Measurements from ENCODE around the gene MARK2.
A peak's percentile ranks its signal among the peaks of the same experiment; 100 is the strongest.

MARK2 gene

GRCh38 chr11:63911876-63912275 is 73.0 kb downstream of the MARK2 start:
- Histone ChIP-seq H3K27me3 (replicated peaks; ENCODE audit: control insufficient read depth, insufficient read depth, low read length, poor library complexity, severe bottlenecking) (no peaks in the 10 kb centered on the region), H3K4me3 (ENCODE audit: insufficient read depth, low read depth, low read length, poor library complexity, severe bottlenecking) (no peak overlapping the region)
- no peak for DNase-seq

DNA sequence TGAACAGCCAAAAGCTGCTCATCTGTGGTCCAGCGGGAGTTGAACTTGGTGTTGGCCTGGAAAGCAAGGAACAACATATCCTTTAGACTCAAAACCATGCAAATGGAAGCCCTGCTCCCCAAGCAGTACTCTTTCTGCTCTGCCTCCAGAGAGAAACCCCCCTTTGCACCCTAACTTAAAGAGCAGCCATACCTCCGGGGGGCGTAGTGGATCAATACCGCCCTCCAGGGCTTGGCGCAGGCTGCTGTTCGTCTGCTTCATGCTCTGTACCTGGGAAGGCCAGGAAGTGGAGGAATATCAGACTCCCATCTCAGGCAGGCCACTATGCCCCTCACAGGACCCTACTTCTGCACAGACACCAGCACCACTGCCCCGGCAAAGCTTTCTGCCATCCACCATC is 73.8 kb downstream of the MARK2 start:
- DNase-seq: no peak
- H3K4me1 ChIP-seq (ENCODE audit: control insufficient read depth, insufficient read depth, low read length, poor library complexity, severe bottlenecking): peaks cover 21% of the 10 kb centered on the region
- H3K4me3 ChIP-seq (ENCODE audit: insufficient read depth, low read depth, low read length, poor library complexity, severe bottlenecking): no peak overlapping the region
- H3K36me3 ChIP-seq (ENCODE audit: control insufficient read depth, insufficient read depth, low read length): peaks cover 19% of the 10 kb centered on the region
- H3K27ac ChIP-seq (ENCODE audit: insufficient read depth, low read length, poor library complexity, severe bottlenecking): no peak overlapping the region
- H3K27me3 ChIP-seq (replicated peaks; ENCODE audit: control insufficient read depth, insufficient read depth, low read length, poor library complexity, severe bottlenecking): no peaks in the 10 kb centered on the region
- H3K9me3 ChIP-seq (ENCODE audit: control insufficient read depth, low read length): no peaks in the 10 kb centered on the region

More at GRCh38 chr11:63911876-63912275, 73.0 kb downstream of the MARK2 start:
- Histone ChIP-seq H3K36me3 (ENCODE audit: control insufficient read depth, insufficient read depth, low read length) (peaks cover 27% of the 10 kb centered on the region), H3K9me3 (ENCODE audit: control insufficient read depth, low read length) (no peaks in the 10 kb centered on the region), H3K4me1 (ENCODE audit: control insufficient read depth, insufficient read depth, low read length, poor library complexity, severe bottlenecking) (peaks cover 16% of the 10 kb centered on the region), H3K27ac (ENCODE audit: insufficient read depth, low read length, poor library complexity, severe bottlenecking) (no peak overlapping the region)

DNA sequence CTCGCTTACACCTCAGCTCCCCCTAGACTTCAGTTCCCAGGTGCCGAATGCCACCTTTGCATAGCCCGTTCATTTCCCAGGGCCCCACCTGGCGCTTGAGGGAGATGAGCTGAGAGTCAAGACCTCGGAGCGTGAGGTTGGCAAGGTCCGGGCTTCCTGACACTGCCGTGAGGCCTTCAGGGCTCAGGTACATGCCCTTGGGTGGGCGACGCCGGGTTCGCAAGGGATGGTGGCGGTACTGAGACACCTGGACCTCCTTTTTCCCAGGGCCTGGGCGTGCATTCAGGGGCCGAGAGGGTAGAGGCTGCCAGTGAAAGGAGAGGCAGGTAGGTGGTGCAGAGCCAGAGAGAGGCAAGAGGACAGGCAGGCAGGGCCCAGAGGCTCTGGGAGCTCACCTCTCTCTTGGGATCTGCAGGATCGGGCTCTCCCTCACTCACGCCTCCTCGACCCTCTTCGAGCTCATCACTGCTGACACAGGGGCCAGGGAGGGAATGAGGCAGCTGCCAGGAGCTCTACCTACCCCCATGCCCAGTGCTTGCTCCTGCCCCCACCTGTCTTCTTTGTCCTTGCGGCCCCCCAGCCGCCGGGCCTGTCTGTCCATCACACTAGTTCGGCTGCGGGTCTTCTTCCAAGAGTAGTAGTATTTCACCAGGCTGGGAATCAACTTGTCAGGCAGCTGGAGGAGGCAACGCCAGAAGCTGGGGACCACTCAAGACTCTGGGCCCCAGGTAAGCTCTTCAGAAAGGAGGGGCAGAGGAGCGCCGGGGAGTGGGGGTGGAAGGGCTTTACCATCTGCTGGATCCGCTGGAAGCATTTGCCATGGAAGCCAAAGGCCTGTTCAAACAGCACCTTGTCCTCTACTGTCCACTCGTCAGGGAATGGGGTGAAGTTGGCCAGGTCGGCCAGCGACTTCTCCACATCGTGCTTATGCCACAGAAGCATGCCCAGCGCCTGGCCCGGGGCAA is 75.2 kb downstream of the MARK2 start:
- H3K9me3 ChIP-seq (ENCODE audit: control insufficient read depth, low read length): no peaks in the 10 kb centered on the region
- H3K4me1 ChIP-seq (ENCODE audit: control insufficient read depth, insufficient read depth, low read length, poor library complexity, severe bottlenecking): peaks cover 32% of the 10 kb centered on the region
- H3K27me3 ChIP-seq (replicated peaks; ENCODE audit: control insufficient read depth, insufficient read depth, low read length, poor library complexity, severe bottlenecking): no peaks in the 10 kb centered on the region
- H3K4me3 ChIP-seq (ENCODE audit: insufficient read depth, low read depth, low read length, poor library complexity, severe bottlenecking): no peak overlapping the region
- H3K27ac ChIP-seq (ENCODE audit: insufficient read depth, low read length, poor library complexity, severe bottlenecking): no peak overlapping the region
- H3K36me3 ChIP-seq (ENCODE audit: control insufficient read depth, insufficient read depth, low read length): peaks cover 5% of the 10 kb centered on the region
- no peak for DNase-seq

- H3K27me3 ChIP-seq (replicated peaks; ENCODE audit: control insufficient read depth, insufficient read depth, low read length, poor library complexity, severe bottlenecking): no peaks in the 10 kb centered on the region
- H3K27ac ChIP-seq (ENCODE audit: insufficient read depth, low read length, poor library complexity, severe bottlenecking): no peak overlapping the region
- H3K4me3 ChIP-seq (ENCODE audit: insufficient read depth, low read depth, low read length, poor library complexity, severe bottlenecking): no peak overlapping the region
- no peaks in the 10 kb centered on the region for H3K9me3 ChIP-seq (ENCODE audit: control insufficient read depth, low read length)
- H3K36me3 ChIP-seq (ENCODE audit: control insufficient read depth, insufficient read depth, low read length): no peaks in the 10 kb centered on the region
- H3K4me1 ChIP-seq (ENCODE audit: control insufficient read depth, insufficient read depth, low read length, poor library complexity, severe bottlenecking): peaks cover 33% of the 10 kb centered on the region
- DNase-seq: no peak
Measured at GRCh38 chr11:63914896-63915691, 76.2 kb downstream of the MARK2 start.

GRCh38 chr11:63915961-63916836 is 77.3 kb downstream of the MARK2 start:
- DNase-seq: no peak
- Histone ChIP-seq H3K4me3 (ENCODE audit: insufficient read depth, low read depth, low read length, poor library complexity, severe bottlenecking) (peak overlapping the region; percentile 67), H3K27ac (ENCODE audit: insufficient read depth, low read length, poor library complexity, severe bottlenecking) (no peak overlapping the region), H3K9me3 (ENCODE audit: control insufficient read depth, low read length) (no peaks in the 10 kb centered on the region), H3K36me3 (ENCODE audit: control insufficient read depth, insufficient read depth, low read length) (no peaks in the 10 kb centered on the region), H3K4me1 (ENCODE audit: control insufficient read depth, insufficient read depth, low read length, poor library complexity, severe bottlenecking) (peaks cover 33% of the 10 kb centered on the region), H3K27me3 (replicated peaks; ENCODE audit: control insufficient read depth, insufficient read depth, low read length, poor library complexity, severe bottlenecking) (no peaks in the 10 kb centered on the region)

GRCh38 chr11:63916837-63917691 is 78.2 kb downstream of the MARK2 start, which contains the start of gene RCOR2:
Gene RCOR2 (minus strand): TSS chr11:63917164. CDS start chr11:63916456, 708 bp downstream.
- no peaks in the 10 kb centered on the region for H3K27me3 ChIP-seq (replicated peaks; ENCODE audit: control insufficient read depth, insufficient read depth, low read length, poor library complexity, severe bottlenecking)
- H3K4me3 ChIP-seq (ENCODE audit: insufficient read depth, low read depth, low read length, poor library complexity, severe bottlenecking): peak within 1 kb of the TSS; percentile 67
- H3K27ac ChIP-seq (ENCODE audit: insufficient read depth, low read length, poor library complexity, severe bottlenecking): no peak within 1 kb of the TSS
- no peaks in the 10 kb centered on the region for H3K36me3 ChIP-seq (ENCODE audit: control insufficient read depth, insufficient read depth, low read length)
- peak in 2 of 3 donors; percentile 36 to 38 for DNase-seq
- H3K4me1 ChIP-seq (ENCODE audit: control insufficient read depth, insufficient read depth, low read length, poor library complexity, severe bottlenecking): peaks cover 33% of the 10 kb centered on the region
- H3K9me3 ChIP-seq (ENCODE audit: control insufficient read depth, low read length): no peaks in the 10 kb centered on the region

DNA sequence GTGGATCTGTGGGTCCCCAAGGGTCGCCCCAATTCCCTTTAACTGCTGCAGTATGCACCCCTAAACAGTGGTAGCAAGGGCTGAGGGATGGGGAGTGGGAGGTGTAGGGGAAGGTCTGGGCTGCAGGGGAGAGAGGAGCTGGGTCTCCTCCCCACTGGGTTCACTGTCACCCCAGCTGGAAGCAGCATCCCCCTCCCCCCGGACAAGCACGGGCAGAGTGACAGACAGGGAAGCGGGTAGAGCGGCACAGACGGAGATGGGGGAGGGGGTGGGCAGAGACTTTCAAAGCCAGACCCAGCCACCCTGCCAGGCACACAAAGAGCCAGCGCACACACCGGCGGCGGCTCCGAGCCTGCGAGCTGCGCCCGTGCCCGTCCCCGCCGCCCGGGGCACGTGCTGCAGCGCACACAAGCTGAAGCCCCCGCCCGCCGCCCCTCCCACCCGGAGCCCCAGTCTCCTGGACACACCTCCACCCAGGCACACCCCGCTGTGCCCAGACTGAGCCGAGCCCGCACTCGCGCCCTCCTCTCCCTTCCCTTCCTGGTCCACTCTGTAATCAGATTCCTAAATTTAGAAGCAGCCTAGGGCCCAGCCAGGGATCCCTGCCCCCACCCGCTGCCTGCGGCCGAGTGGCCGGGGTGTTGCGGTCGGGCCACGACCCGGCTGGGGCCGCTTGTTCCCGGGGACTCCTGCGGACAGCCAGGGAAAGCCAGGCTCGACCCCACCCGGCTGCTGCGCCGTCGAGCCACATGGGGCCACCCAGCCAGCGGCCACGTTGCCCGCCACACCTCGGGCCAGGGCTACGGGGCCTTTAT is 79.0 kb downstream of the MARK2 start:
- H3K27me3 ChIP-seq (replicated peaks; ENCODE audit: control insufficient read depth, insufficient read depth, low read length, poor library complexity, severe bottlenecking): no peaks in the 10 kb centered on the region
- no peak overlapping the region for H3K27ac ChIP-seq (ENCODE audit: insufficient read depth, low read length, poor library complexity, severe bottlenecking)
- peaks cover 33% of the 10 kb centered on the region for H3K4me1 ChIP-seq (ENCODE audit: control insufficient read depth, insufficient read depth, low read length, poor library complexity, severe bottlenecking)
- no peak for DNase-seq
- H3K36me3 ChIP-seq (ENCODE audit: control insufficient read depth, insufficient read depth, low read length): no peaks in the 10 kb centered on the region
- H3K4me3 ChIP-seq (ENCODE audit: insufficient read depth, low read depth, low read length, poor library complexity, severe bottlenecking): peak overlapping the region; percentile 51
- H3K9me3 ChIP-seq (ENCODE audit: control insufficient read depth, low read length): no peaks in the 10 kb centered on the region

- DNase-seq: no peak
- Histone ChIP-seq H3K27me3 (replicated peaks; ENCODE audit: control insufficient read depth, insufficient read depth, low read length, poor library complexity, severe bottlenecking) (no peaks in the 10 kb centered on the region), H3K36me3 (ENCODE audit: control insufficient read depth, insufficient read depth, low read length) (no peaks in the 10 kb centered on the region), H3K4me1 (ENCODE audit: control insufficient read depth, insufficient read depth, low read length, poor library complexity, severe bottlenecking) (peaks cover 33% of the 10 kb centered on the region), H3K27ac (ENCODE audit: insufficient read depth, low read length, poor library complexity, severe bottlenecking) (no peak overlapping the region), H3K9me3 (ENCODE audit: control insufficient read depth, low read length) (no peaks in the 10 kb centered on the region), H3K4me3 (ENCODE audit: insufficient read depth, low read depth, low read length, poor library complexity, severe bottlenecking) (no peak overlapping the region)
Measured at GRCh38 chr11:63918507-63919191, 79.7 kb downstream of the MARK2 start.
